Glutamatergic neuron (in vitro differentiated cells): ENCODE data around the gene SFI1. TPM values are rescaled to one million over a fixed set of nuclear protein-coding genes. Genes with fewer than 3 reads are reported as not detected.

Source experiments
- DNase-seq: peaks from one replicate; pipeline ENCODE4 v3.0.0; 2022
- H3K27ac Mint-ChIP-seq: one replicate; pipeline ENCODE4 v1.8.0; 2020; ENCODE audit warnings: mild to moderate bottlenecking, mixed read lengths, inconsistent platforms; ENCODE audit not compliant: unreplicated experiment
- H3K27me3 Mint-ChIP-seq: one replicate; pipeline ENCODE4 v1.8.0; 2020; ENCODE audit warnings: mild to moderate bottlenecking, moderate library complexity, mixed read lengths, inconsistent platforms; ENCODE audit not compliant: unreplicated experiment
- H3K36me3 Mint-ChIP-seq: one replicate; pipeline ENCODE4 v1.8.0; 2020; ENCODE audit warnings: mild to moderate bottlenecking, mixed read lengths, inconsistent platforms; ENCODE audit not compliant: unreplicated experiment
- H3K4me1 Mint-ChIP-seq: one replicate; pipeline ENCODE4 v1.8.0; 2020; ENCODE audit warnings: mild to moderate bottlenecking, low read depth, mixed read lengths, inconsistent platforms; ENCODE audit not compliant: unreplicated experiment
- H3K4me3 Mint-ChIP-seq: one replicate; pipeline ENCODE4 v1.8.0; 2020; ENCODE audit warnings: mild to moderate bottlenecking, mixed read lengths, inconsistent platforms; ENCODE audit not compliant: unreplicated experiment
- H3K9me3 Mint-ChIP-seq: one replicate; pipeline ENCODE4 v1.8.0; 2020; ENCODE audit warnings: mild to moderate bottlenecking, moderate library complexity, mixed read lengths, inconsistent platforms; ENCODE audit not compliant: unreplicated experiment
- CTCF ChIP-seq: fragments of 200-600 bp; sonication (generic); IDR thresholded peaks from one replicate; pipeline ENCODE4 v1.5.0; 2021; ENCODE audit not compliant: partially characterized antibody, unreplicated experiment
- microRNA-seq: library from miRNA; unstranded; fragments of <30 nt; microRNA quantifications from one replicate; pipeline ENCODE4, GENCODE V29; 2020; ENCODE audit not compliant: unreplicated experiment
- total RNA-seq: library from RNA; stranded (reverse); fragmentation: NEBNext Ultra II Directional; extraction: Animal tissue kit (Norgen Biotek cat#: 25700); gene quantifications from one replicate; pipeline ENCODE4 v1.2.1, GENCODE V29; 2021; ENCODE audit not compliant: unreplicated experiment

SFI1 gene
- total RNA-seq, 1 donor from 2014 or later: 48.7 TPM

GRCh38 chr22:31661851-31662667 lies 165.7 kb downstream of the SFI1 start, which contains the start of gene PISD:
Gene PISD, minus strand, starts transcription at chr22:31662215. Its CDS starts 7 bp downstream, at chr22:31662208.
- H3K9me3 Mint-ChIP-seq: peaks cover 2% of the 10 kb centered on the region
- peak; percentile 96 for DNase-seq
- no peak for TF ChIP-seq CTCF
- H3K27me3 Mint-ChIP-seq: no peaks in the 10 kb centered on the region
- peaks cover 7% of the 10 kb centered on the region for H3K4me1 Mint-ChIP-seq
- peak within 1 kb of the TSS; percentile 91 for H3K27ac Mint-ChIP-seq
- H3K4me3 Mint-ChIP-seq: peak within 1 kb of the TSS; percentile 100
- H3K36me3 Mint-ChIP-seq: no peaks in the 10 kb centered on the region

- no peak overlapping the region for H3K27ac Mint-ChIP-seq
- no peaks in the 10 kb centered on the region for H3K36me3 Mint-ChIP-seq
- H3K4me3 Mint-ChIP-seq: peak overlapping the region; percentile 100
- peaks cover 7% of the 10 kb centered on the region for H3K4me1 Mint-ChIP-seq
- no peaks in the 10 kb centered on the region for H3K27me3 Mint-ChIP-seq
- no peak for DNase-seq
- no peak for TF ChIP-seq CTCF
- H3K9me3 Mint-ChIP-seq: peaks cover 2% of the 10 kb centered on the region
These were observed 166.3 kb downstream of the SFI1 start for GRCh38 chr22:31662668-31663037.

Small RNAs within 50 kb of the gene (microRNA-seq; reads per million reads assigned to microRNA genes)
- 1.7 reads per million, percentile 8 among the genes with 10 or more reads in this experiment for gene MIR7109

Other genes with a start within 250 kb of the SFI1 start
- 38.8 TPM for gene PIK3IP1, start 204.0 kb upstream of the SFI1 start, total RNA-seq
- gene PATZ1, start 150.2 kb upstream of the SFI1 start, total RNA-seq: 98.9 TPM
- gene DRG1, start 96.9 kb upstream of the SFI1 start, total RNA-seq: 64.1 TPM
- 41.9 TPM for gene EIF4ENIF1, start 6.7 kb upstream of the SFI1 start, total RNA-seq
- 60.9 TPM for gene PISD, start 165.7 kb downstream of the SFI1 start, total RNA-seq